PC-3 (cell line): ENCODE data around the gene PAIP1. TPM values are rescaled to one million over a fixed set of nuclear protein-coding genes. Genes with fewer than 3 reads are reported as not detected.

ENCODE experiments used
- ATAC-seq: fragments of 200-7000 bp; cut with Tn5 transposase; 2 replicates; pipeline ENCODE4 v1.9.1; 2020; ENCODE audit warnings: mild to moderate bottlenecking, moderate library complexity
- BruUV-seq: library from RNA; stranded (reverse); fragments of 400-500 nt; replicated peaks from 2 replicates; lab custom pipeline; 2021; lab: Mats Ljungman, UMichigan
- CTCF ChIA-PET: fragments of 300-600 bp; sonication (Branson Sonifier 250); formaldehyde crosslinking; loops from one replicate; lab custom pipeline; 2022; ENCODE audit warnings: antibody characterized with exemption; lab: Charles Lee
- POLR2A ChIA-PET: fragments of 300-600 bp; sonication (Branson Sonifier 250); formaldehyde crosslinking; loops from one replicate; lab custom pipeline; 2022; ENCODE audit warnings: antibody characterized with exemption; ENCODE audit not compliant: unreplicated experiment; lab: Charles Lee
- DNase-seq: peaks from one replicate; pipeline ENCODE4 v3.0.0-alpha.2; 2015
- H2AFZ ChIP-seq: fragments of 300-600 bp; sonication (generic); 2 replicates; pipeline ENCODE4 v1.6.0; 2016; ENCODE audit warnings: antibody characterized with exemption, low read length
- H3F3A ChIP-seq: fragments of 300-600 bp; sonication (generic); one replicate; pipeline ENCODE4 v1.6.0; 2017; ENCODE audit warnings: antibody characterized with exemption, low read length, control low read depth, mild to moderate bottlenecking; ENCODE audit not compliant: unreplicated experiment
- H3K27ac ChIP-seq: fragments of 300-600 bp; sonication (generic); 2 replicates; pipeline ENCODE4 v1.5.1; 2016; ENCODE audit warnings: mild to moderate bottlenecking, low read length
- H3K27me3 ChIP-seq: fragments of 300-600 bp; sonication (generic); 2 replicates; pipeline ENCODE4 v1.6.1; 2016; ENCODE audit warnings: low read length, mixed read lengths
- H3K36me3 ChIP-seq: fragments of 300-600 bp; sonication (generic); 2 replicates; pipeline ENCODE4 v1.6.1; 2016; ENCODE audit warnings: low read depth, mixed run types, low read length, mixed read lengths
- H3K4me1 ChIP-seq: fragments of 300-600 bp; sonication (generic); 2 replicates; pipeline ENCODE4 v1.5.1; 2016; ENCODE audit warnings: low read length; ENCODE audit not compliant: insufficient read depth
- H3K4me2 ChIP-seq: fragments of 300-600 bp; sonication (generic); 2 replicates; pipeline ENCODE4 v1.6.0; 2016; ENCODE audit warnings: low read length
- H3K4me3 ChIP-seq: fragments of 300-600 bp; sonication (generic); 2 replicates; pipeline ENCODE4 v1.5.1; 2016; ENCODE audit warnings: mild to moderate bottlenecking, low read length, mixed read lengths
- H3K79me2 ChIP-seq: fragments of 300-600 bp; sonication (generic); 2 replicates; pipeline ENCODE4 v1.6.1; 2017; ENCODE audit warnings: low read length, mixed read lengths
- H3K9ac ChIP-seq: fragments of 300-600 bp; sonication (generic); 2 replicates; pipeline ENCODE4 v1.6.0; 2016; ENCODE audit warnings: mild to moderate bottlenecking, low read length
- H3K9me2 ChIP-seq: fragments of 300-600 bp; sonication (generic); replicated peaks from 2 replicates; pipeline ENCODE4 v1.6.1; 2016; ENCODE audit warnings: mixed run types, low read length, mixed read lengths
- H3K9me3 ChIP-seq: fragments of 300-600 bp; sonication (generic); 2 replicates; pipeline ENCODE4 v1.6.1; 2016; ENCODE audit warnings: low read length, mixed read lengths
- H4K20me1 ChIP-seq: fragments of 300-600 bp; sonication (generic); 2 replicates; pipeline ENCODE4 v1.6.1; 2016; ENCODE audit warnings: low read length, mixed read lengths
- CTCF ChIP-seq: fragments of 300-600 bp; sonication (generic); conservative IDR thresholded peaks from 2 replicates; pipeline ENCODE4 v1.5.1; 2017; ENCODE audit warnings: antibody characterized with exemption, low read depth, mild to moderate bottlenecking, low read length
- EZH2 ChIP-seq: fragments of 300-600 bp; sonication (generic); IDR thresholded peaks from one replicate; pipeline ENCODE4 v1.6.1; 2017; ENCODE audit warnings: antibody characterized with exemption, mild to moderate bottlenecking, low read length; ENCODE audit not compliant: unreplicated experiment
- EZH2phosphoT487 ChIP-seq: fragments of 300-600 bp; sonication (generic); IDR thresholded peaks from 2 replicates; pipeline ENCODE4 v1.6.1; 2018; ENCODE audit warnings: mild to moderate bottlenecking, antibody characterized with exemption, low read length, borderline replicate concordance
- intact Hi-C: fragments of 100-400 bp; cut with micrococcal nuclease; formaldehyde crosslinking; loops from 2 replicates; pipeline ENCODE4 v1.9.0; 2023
- total RNA-seq: library from RNA; depleted of rRNA; stranded (reverse); fragments of >200 nt; gene quantifications from 2 replicates; pipeline ENCODE4 v1.2.3, GENCODE V29; 2014

The PAIP1 gene
- total RNA-seq, 1 experiment from 2014 or later, result 142 TPM

DNA sequence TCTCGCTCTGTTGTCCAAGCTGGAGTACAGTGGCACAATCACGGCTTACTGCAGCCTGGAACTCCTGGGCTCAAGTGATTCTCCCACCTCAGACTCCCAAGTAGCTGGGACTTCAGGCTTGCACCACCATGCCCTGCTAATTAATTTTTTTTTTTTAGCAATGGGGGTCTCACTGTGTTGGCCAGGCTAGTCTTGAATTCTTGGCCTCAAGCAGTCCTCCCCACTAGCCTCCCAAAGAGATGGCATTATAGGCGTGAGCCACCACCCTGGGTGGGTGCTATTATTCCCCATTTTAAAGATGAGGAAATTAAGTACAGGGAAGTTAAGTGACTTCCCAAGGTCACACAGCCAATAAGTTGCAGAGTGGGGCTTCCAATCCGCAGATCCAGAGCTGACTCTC is 47.8 kb upstream of the PAIP1 start:
- no peaks in the 10 kb centered on the region for H3K27me3 ChIP-seq
- no peak for ATAC-seq
- intact Hi-C loops, result no loop called here
- H3K79me2 ChIP-seq, result peaks cover 18% of the 10 kb centered on the region; the same call in 1 of the 2 replicates
- no peak overlapping the region for H3K4me3 ChIP-seq
- H4K20me1 ChIP-seq, result no peaks in the 10 kb centered on the region
- no peak overlapping the region for H2AFZ ChIP-seq
- ChIA-PET CTCF (no interaction called here), POLR2A (no interaction called here)
- H3K9me3 ChIP-seq, result no peaks in the 10 kb centered on the region
- no peak for TF ChIP-seq EZH2phosphoT487
- no peak for TF ChIP-seq EZH2
- TF ChIP-seq CTCF, result no peak
- no peak for DNase-seq
- no peaks in the 10 kb centered on the region for H3K36me3 ChIP-seq
- BruUV-seq, result no TSS peak
- H3K27ac ChIP-seq, result no peak overlapping the region
- no peak overlapping the region for H3K9ac ChIP-seq
- H3K4me2 ChIP-seq, result no peak overlapping the region
- no peaks in the 10 kb centered on the region for H3K9me2 ChIP-seq
- H3F3A ChIP-seq, result no peaks in the 10 kb centered on the region
- peaks cover 22% of the 10 kb centered on the region for H3K4me1 ChIP-seq

- H3K4me1 ChIP-seq, result peaks cover 22% of the 10 kb centered on the region
- no peaks in the 10 kb centered on the region for H3F3A ChIP-seq
- no peak for TF ChIP-seq CTCF
- no peak for TF ChIP-seq EZH2phosphoT487
- TF ChIP-seq EZH2, result no peak
- peak overlapping the region; percentile 83 for H3K9ac ChIP-seq
- H3K9me3 ChIP-seq, result no peaks in the 10 kb centered on the region
- no peaks in the 10 kb centered on the region for H4K20me1 ChIP-seq
- H2AFZ ChIP-seq, result peak overlapping the region; percentile 99
- H3K27ac ChIP-seq, result no peak overlapping the region
- no peaks in the 10 kb centered on the region for H3K36me3 ChIP-seq
- peak overlapping the region; percentile 75 for H3K4me3 ChIP-seq
- DNase-seq, result no peak
- BruUV-seq, result TSS peak; percentile 24
- intact Hi-C loops, result loop anchor here (2.0 kb wide), 1 partner anchor 47 kb away; the partner anchor contains the start of gene PAIP1
- ATAC-seq, result peak; percentile 9
- H3K4me2 ChIP-seq, result peak overlapping the region; percentile 93
- ChIA-PET POLR2A (no interaction called here), CTCF (interaction anchor here (1.4 kb wide), 1 partner anchor 28 kb away, joined by 4 read pairs; no protein-coding TSS in a partner anchor)
- H3K27me3 ChIP-seq, result no peaks in the 10 kb centered on the region
- H3K9me2 ChIP-seq, result no peaks in the 10 kb centered on the region
- peaks cover 18% of the 10 kb centered on the region; the same call in 1 of the 2 replicates for H3K79me2 ChIP-seq
These were observed 46.7 kb upstream of the PAIP1 start for GRCh38 chr5:43603344-43604217.
